ENCODE data around the gene MEX3C. TPM values are rescaled to one million over a fixed set of nuclear protein-coding genes. Genes with fewer than 3 reads are reported as not detected.

The MEX3C gene
- polyA plus RNA-seq, 1 of the 3 experiments (the other 2 are of a cell fraction) = 25.1 TPM

DNA sequence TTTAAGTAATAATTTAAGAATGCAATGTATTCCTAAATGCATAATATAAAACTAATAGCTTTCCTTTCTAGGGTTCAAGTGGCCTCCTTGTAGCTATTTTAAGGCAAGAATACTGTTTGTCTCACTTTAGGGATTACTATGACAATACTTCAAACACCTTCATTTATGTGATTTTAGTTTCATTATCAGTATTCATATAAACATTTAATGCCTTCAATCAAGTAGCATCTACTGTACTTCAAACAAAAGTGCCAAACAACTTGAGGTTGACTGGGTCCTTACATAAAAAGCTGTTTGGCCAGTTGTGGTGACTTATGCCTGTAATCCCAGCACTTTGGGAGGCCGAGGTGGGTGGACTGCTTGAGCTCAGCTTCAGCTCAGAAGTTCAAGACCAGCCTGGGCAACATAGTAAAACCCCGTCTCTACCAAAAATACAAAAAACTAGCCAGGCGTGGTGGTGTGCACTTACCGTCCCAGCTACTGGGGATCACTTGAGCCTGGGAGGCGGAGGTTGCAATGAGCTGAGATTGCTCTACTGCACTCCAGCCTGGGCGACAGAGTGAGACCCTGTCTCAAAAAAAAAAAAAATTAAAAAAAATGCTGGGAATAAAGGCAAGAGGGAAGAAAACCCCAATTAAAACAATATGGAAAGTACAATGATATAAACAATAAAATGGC lies 9.3 kb downstream of the MEX3C start:
- no peak overlapping the region for H3K27ac ChIP-seq (ENCODE audit: low read depth in 2 of 2, low read length in 1 of 2)
- H3K9ac ChIP-seq = no peak overlapping the region
- no peaks in the 10 kb centered on the region for H3K9me3 ChIP-seq
- peaks cover 10 to 23% of the 10 kb centered on the region in 2 experiments; a peak in 2 of 4 replicates for H3K4me1 ChIP-seq (ENCODE audit: control insufficient read depth in 1 of 2, insufficient read depth in 2 of 2, low read depth in 1 of 2, low read length in 1 of 2)
- no peak overlapping the region for H3K4me2 ChIP-seq
- peaks cover 99% of the 10 kb centered on the region for H4K20me1 ChIP-seq (ENCODE audit: insufficient read depth)
- peaks cover 27 to 29% of the 10 kb centered on the region in 2 experiments for H3K36me3 ChIP-seq (replicated peaks in 1 of 2; ENCODE audit: control insufficient read depth in 1 of 2, insufficient read depth in 2 of 2, low read length in 1 of 2)
- no peak overlapping the region for H3K4me3 ChIP-seq (ENCODE audit: low read depth in 2 of 2, low read length in 1 of 2)
- DNase-seq = no peak
- peaks cover 5% of the 10 kb centered on the region for H3F3A ChIP-seq (replicated peaks; ENCODE audit: insufficient read depth)
- H2AFZ ChIP-seq (ENCODE audit: low read depth) = no peak overlapping the region
- CTCF ChIA-PET = no interaction called here
- H3K27me3 ChIP-seq (ENCODE audit: insufficient read depth) = no peaks in the 10 kb centered on the region
- WGBS (ENCODE audit: low lambda C conversion rate) = 90% methylated on average over 6 of the region's 6 CpGs
- no peaks in the 10 kb centered on the region for H3K9me2 ChIP-seq
- POLR2A ChIA-PET = interaction anchor here (2.0 kb wide), 1 partner anchor 9 kb away, joined by 5 read pairs; the partner anchor contains the start of gene MEX3C
- peaks cover 100% of the 10 kb centered on the region for H3K79me2 ChIP-seq (ENCODE audit: insufficient read depth)
- no peak for TF ChIP-seq FOXM1 (IDR thresholded peaks at IDR 0.05; ENCODE audit: low read depth)
- TF ChIP-seq RFX5 (IDR thresholded peaks at IDR 0.05; ENCODE audit: low read length) = no peak
- no peak for TF ChIP-seq TAF1 (IDR thresholded peaks at IDR 0.05; ENCODE audit: borderline replicate concordance, low read depth, low read length)
- TF ChIP-seq TCF12 (IDR thresholded peaks at IDR 0.05) = no peak
- no peak for TF ChIP-seq SIN3A (IDR thresholded peaks at IDR 0.05; ENCODE audit: borderline replicate concordance, low read depth, low read length)
- no peak for TF ChIP-seq RCOR1 (IDR thresholded peaks at IDR 0.05; ENCODE audit: low read length)
- TF ChIP-seq, protein P1, sequence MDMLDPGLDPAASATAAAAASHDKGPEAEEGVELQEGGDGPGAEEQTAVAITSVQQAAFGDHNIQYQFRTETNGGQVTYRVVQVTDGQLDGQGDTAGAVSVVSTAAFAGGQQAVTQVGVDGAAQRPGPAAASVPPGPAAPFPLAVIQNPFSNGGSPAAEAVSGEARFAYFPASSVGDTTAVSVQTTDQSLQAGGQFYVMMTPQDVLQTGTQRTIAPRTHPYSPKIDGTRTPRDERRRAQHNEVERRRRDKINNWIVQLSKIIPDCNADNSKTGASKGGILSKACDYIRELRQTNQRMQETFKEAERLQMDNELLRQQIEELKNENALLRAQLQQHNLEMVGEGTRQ (IDR thresholded peaks at IDR 0.05; ENCODE audit: borderline replicate concordance, low read depth, low read length) = no peak
- TF ChIP-seq MEF2A (IDR thresholded peaks at IDR 0.05; ENCODE audit: borderline replicate concordance, low read depth) = no peak
- TF ChIP-seq, protein P2, sequence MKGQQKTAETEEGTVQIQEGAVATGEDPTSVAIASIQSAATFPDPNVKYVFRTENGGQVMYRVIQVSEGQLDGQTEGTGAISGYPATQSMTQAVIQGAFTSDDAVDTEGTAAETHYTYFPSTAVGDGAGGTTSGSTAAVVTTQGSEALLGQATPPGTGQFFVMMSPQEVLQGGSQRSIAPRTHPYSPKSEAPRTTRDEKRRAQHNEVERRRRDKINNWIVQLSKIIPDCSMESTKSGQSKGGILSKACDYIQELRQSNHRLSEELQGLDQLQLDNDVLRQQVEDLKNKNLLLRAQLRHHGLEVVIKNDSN (IDR thresholded peaks at IDR 0.05; ENCODE audit: borderline replicate concordance, low read depth) = no peak
- TF ChIP-seq RAD21 (IDR thresholded peaks at IDR 0.05; ENCODE audit: low read length) = no peak
- no peak for TF ChIP-seq FOXJ3 (CRISPR knock-in tag; IDR thresholded peaks at IDR 0.05)

DNA sequence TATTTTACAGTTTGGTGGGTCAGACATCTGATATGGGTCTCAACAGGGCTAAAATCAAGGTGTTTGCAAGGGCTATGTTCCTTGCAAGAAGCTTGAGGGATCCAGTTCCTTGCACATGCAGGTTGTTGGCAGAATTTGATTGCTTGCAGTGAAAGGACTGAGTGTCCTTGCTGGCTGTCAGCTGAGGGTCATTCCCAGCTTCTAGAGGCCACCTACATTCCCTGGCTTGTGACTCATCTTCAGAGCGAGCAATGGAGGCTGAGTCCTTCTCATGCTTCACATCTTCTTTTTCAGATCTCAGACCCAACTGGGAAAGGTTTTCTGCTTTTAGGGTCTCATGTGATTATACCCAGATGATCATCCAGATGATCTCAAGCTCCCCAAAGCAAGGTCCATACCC lies 12.4 kb downstream of the MEX3C start:
- H2AFZ ChIP-seq (ENCODE audit: low read depth) = no peak overlapping the region
- H3K27ac ChIP-seq (ENCODE audit: low read depth in 2 of 2, low read length in 1 of 2) = no peak overlapping the region
- 67% methylated on average over 1 of the region's 1 CpG for WGBS (ENCODE audit: low lambda C conversion rate)
- no peak for TF ChIP-seq SMC3 (IDR thresholded peaks at IDR 0.05; ENCODE audit: low read depth, low read length)
- TF ChIP-seq FOSL2 (IDR thresholded peaks at IDR 0.05; ENCODE audit: borderline replicate concordance, low read depth) = peak; percentile 2; the same call in 1 of the 2 replicates
- TF ChIP-seq, protein P1 (IDR thresholded peaks at IDR 0.05; ENCODE audit: borderline replicate concordance, low read depth, low read length) = no peak
- no peak for TF ChIP-seq EP300 (IDR thresholded peaks at IDR 0.05; ENCODE audit: borderline replicate concordance in 1 of 2, low read depth in 1 of 2, low read length in 1 of 2)
- TF ChIP-seq RFX5 (IDR thresholded peaks at IDR 0.05; ENCODE audit: low read length) = no peak
- TF ChIP-seq GATA2 (CRISPR knock-in tag; IDR thresholded peaks at IDR 0.05) = no peak
- H3K36me3 ChIP-seq (replicated peaks in 1 of 2; ENCODE audit: control insufficient read depth in 1 of 2, insufficient read depth in 2 of 2, low read length in 1 of 2) = peaks cover 10 to 19% of the 10 kb centered on the region in 2 experiments
- no peak overlapping the region for H3K4me2 ChIP-seq
- H3K9me3 ChIP-seq = no peaks in the 10 kb centered on the region
- DNase-seq = no peak
- peaks cover 98% of the 10 kb centered on the region for H4K20me1 ChIP-seq (ENCODE audit: insufficient read depth)
- H3K9ac ChIP-seq = no peak overlapping the region
- H3K27me3 ChIP-seq (ENCODE audit: insufficient read depth) = no peaks in the 10 kb centered on the region
- H3K9me2 ChIP-seq = no peaks in the 10 kb centered on the region
- POLR2A ChIA-PET = no interaction called here
- H3K4me1 ChIP-seq (ENCODE audit: control insufficient read depth in 1 of 2, insufficient read depth in 2 of 2, low read depth in 1 of 2, low read length in 1 of 2) = no peaks in the 10 kb centered on the region; a peak in 1 of 4 replicates
- H3K79me2 ChIP-seq (ENCODE audit: insufficient read depth) = peaks cover 100% of the 10 kb centered on the region
- CTCF ChIA-PET = no interaction called here
- peaks cover 6% of the 10 kb centered on the region for H3F3A ChIP-seq (replicated peaks; ENCODE audit: insufficient read depth)
- no peak overlapping the region for H3K4me3 ChIP-seq (ENCODE audit: low read depth in 2 of 2, low read length in 1 of 2)
